Karpas-422 (cell line): ENCODE measurements around the gene VAC14. TPM values are rescaled to one million over a fixed set of nuclear protein-coding genes. Genes with fewer than 3 reads are reported as not detected.

Experiments used
- DNase-seq: peaks from one replicate; pipeline ENCODE4 v3.0.0-alpha.2; 2015
- H2AFZ ChIP-seq: fragments of 200-600 bp; sonication (generic); 2 replicates; pipeline ENCODE4 v1.6.1; 2014; ENCODE audit warnings: antibody characterized with exemption, low read length, mixed read lengths
- H3K27ac ChIP-seq: fragments of 200-600 bp; sonication (generic); 2 replicates; pipeline ENCODE4 v1.5.1; 2014; ENCODE audit warnings: mild to moderate bottlenecking, low read length, moderate library complexity
- H3K27me3 ChIP-seq: fragments of 200-600 bp; sonication (generic); 2 replicates; pipeline ENCODE4 v1.6.1; 2014; ENCODE audit warnings: low read length, mixed read lengths
- H3K36me3 ChIP-seq: fragments of 200-600 bp; sonication (generic); 2 replicates; pipeline ENCODE4 v1.6.1; 2014; ENCODE audit warnings: low read length, mixed read lengths; ENCODE audit not compliant: insufficient read depth
- H3K4me1 ChIP-seq: fragments of 200-600 bp; sonication (generic); 2 replicates; pipeline ENCODE4 v1.6.1; 2014; ENCODE audit warnings: mild to moderate bottlenecking, low read length, mixed read lengths
- H3K4me2 ChIP-seq: fragments of 200-600 bp; sonication (generic); 2 replicates; pipeline ENCODE4 v1.6.1; 2014; ENCODE audit warnings: low read length, low read depth, mild to moderate bottlenecking; ENCODE audit not compliant: poor library complexity, severe bottlenecking
- H3K4me3 ChIP-seq: fragments of 200-600 bp; sonication (generic); 2 replicates; pipeline ENCODE4 v1.5.1; 2014; ENCODE audit warnings: mild to moderate bottlenecking, antibody characterized with exemption, low read length, mixed read lengths
- H3K79me2 ChIP-seq: fragments of 200-600 bp; sonication (generic); 2 replicates; pipeline ENCODE4 v1.6.1; 2014; ENCODE audit warnings: mild to moderate bottlenecking, low read length, mixed read lengths
- H3K9ac ChIP-seq: fragments of 200-600 bp; sonication (generic); 2 replicates; pipeline ENCODE4 v1.6.0; 2014; ENCODE audit warnings: low read length
- H3K9me2 ChIP-seq: fragments of 200-600 bp; sonication (generic), shearing (Covaris generic); replicated peaks from 2 replicates; pipeline ENCODE4 v1.6.0; 2014; ENCODE audit warnings: mild to moderate bottlenecking, low read length, moderate library complexity; ENCODE audit not compliant: insufficient read depth
- H3K9me3 ChIP-seq: fragments of 300-700, 200-600 bp; sonication (generic); 2 replicates; pipeline ENCODE4 v1.6.1; 2014; ENCODE audit warnings: low read length, mixed read lengths
- H4K20me1 ChIP-seq: fragments of 200-600 bp; sonication (generic); 2 replicates; pipeline ENCODE4 v1.6.1; 2014; ENCODE audit warnings: mild to moderate bottlenecking, antibody characterized with exemption, low read length, low read depth; ENCODE audit not compliant: insufficient read depth
- total RNA-seq: library from RNA; depleted of rRNA; stranded (reverse); fragments of >200 nt; shearing (Covaris generic); gene quantifications from 2 replicates; pipeline ENCODE4 v1.2.3, GENCODE V29; 2014; ENCODE audit warnings: low replicate concordance

The VAC14 gene
- total RNA-seq, 1 experiment from 2014 or later, result 39.1 TPM

- H2AFZ ChIP-seq, result no peak overlapping the region
- no peaks in the 10 kb centered on the region for H3K79me2 ChIP-seq
- no peaks in the 10 kb centered on the region for H3K4me1 ChIP-seq
- H4K20me1 ChIP-seq, result no peaks in the 10 kb centered on the region
- no peaks in the 10 kb centered on the region for H3K9me3 ChIP-seq
- H3K4me3 ChIP-seq, result no peak overlapping the region
- no peak for DNase-seq
- no peak overlapping the region for H3K27ac ChIP-seq
- no peaks in the 10 kb centered on the region for H3K9me2 ChIP-seq
- H3K27me3 ChIP-seq, result no peaks in the 10 kb centered on the region
- H3K9ac ChIP-seq, result no peak overlapping the region
- 0 out of 2 replicates have a peak, but pooled peaks cover 6% of the 10 kb centered on the region for H3K36me3 ChIP-seq
- no peak overlapping the region for H3K4me2 ChIP-seq
Observed at GRCh38 chr16:70664325-70665112, 136.4 kb downstream of the VAC14 start.

DNA sequence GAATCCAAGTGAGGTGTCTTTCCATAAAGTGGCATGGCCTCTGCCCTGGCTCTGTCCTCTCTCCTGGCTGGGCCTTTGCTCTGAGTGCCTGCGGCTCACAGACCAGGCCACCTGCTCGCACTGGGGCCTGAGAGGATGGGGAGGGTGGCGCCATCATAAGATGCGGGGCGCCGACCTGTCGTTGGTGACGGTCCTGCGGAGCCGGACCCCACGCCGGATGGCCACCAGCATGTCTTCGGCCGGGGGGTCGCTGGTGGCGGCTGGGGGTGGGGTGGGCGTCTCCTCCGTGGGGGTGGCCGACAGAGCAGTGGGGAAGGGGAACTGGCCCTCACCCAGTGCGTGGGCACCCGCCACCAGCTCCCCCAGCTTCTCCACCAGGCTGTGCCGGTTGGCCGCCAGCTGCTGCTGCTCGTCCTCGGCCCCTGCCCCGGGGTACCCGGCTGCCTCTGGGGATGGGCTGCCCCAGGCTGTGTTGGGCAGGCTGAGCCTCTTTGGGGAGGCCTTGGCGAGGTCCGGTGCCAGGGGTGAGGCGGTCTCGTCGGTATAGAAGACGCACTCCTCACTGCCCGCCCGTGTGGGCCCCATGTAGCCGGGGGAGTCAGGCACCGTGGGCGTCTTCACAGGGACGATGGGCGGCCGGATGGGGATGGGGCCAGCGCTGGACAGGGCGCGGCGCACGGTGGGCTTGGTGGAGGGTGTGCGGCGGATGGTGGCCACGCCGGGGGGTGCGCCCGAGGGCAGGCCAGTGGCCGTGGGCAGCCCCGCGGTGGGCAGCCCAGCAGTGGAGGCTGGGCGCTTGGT, 137.2 kb downstream of the VAC14 start:
- Histone ChIP-seq H3K9me2 (no peaks in the 10 kb centered on the region), H3K9me3 (no peaks in the 10 kb centered on the region), H3K27me3 (no peaks in the 10 kb centered on the region), H4K20me1 (no peaks in the 10 kb centered on the region), H3K79me2 (no peaks in the 10 kb centered on the region), H3K4me2 (no peak overlapping the region), H3K9ac (no peak overlapping the region), H3K4me1 (no peaks in the 10 kb centered on the region), H3K36me3 (0 out of 2 replicates have a peak, but pooled peaks cover 6% of the 10 kb centered on the region), H2AFZ (no peak overlapping the region), H3K27ac (no peak overlapping the region), H3K4me3 (no peak overlapping the region)
- no peak for DNase-seq

- H3K27ac ChIP-seq, result no peak overlapping the region
- H2AFZ ChIP-seq, result no peak overlapping the region
- H3K4me1 ChIP-seq, result no peaks in the 10 kb centered on the region
- H3K79me2 ChIP-seq, result no peaks in the 10 kb centered on the region
- no peaks in the 10 kb centered on the region for H3K9me2 ChIP-seq
- no peak overlapping the region for H3K9ac ChIP-seq
- no peak for DNase-seq
- no peak overlapping the region for H3K4me3 ChIP-seq
- H4K20me1 ChIP-seq, result no peaks in the 10 kb centered on the region
- H3K4me2 ChIP-seq, result no peak overlapping the region
- H3K36me3 ChIP-seq, result 0 out of 2 replicates have a peak, but pooled peaks cover 3% of the 10 kb centered on the region
- no peaks in the 10 kb centered on the region for H3K27me3 ChIP-seq
- H3K9me3 ChIP-seq, result no peaks in the 10 kb centered on the region
Observed at GRCh38 chr16:70662991-70663523, 137.9 kb downstream of the VAC14 start.

GRCh38 chr16:70661918-70662641, 138.9 kb downstream of the VAC14 start:
- no peaks in the 10 kb centered on the region for H3K9me3 ChIP-seq
- H3K4me3 ChIP-seq, result no peak overlapping the region
- no peaks in the 10 kb centered on the region for H3K4me1 ChIP-seq
- no peaks in the 10 kb centered on the region for H3K9me2 ChIP-seq
- no peaks in the 10 kb centered on the region for H3K27me3 ChIP-seq
- H3K36me3 ChIP-seq, result 0 out of 2 replicates have a peak, but pooled peaks cover 3% of the 10 kb centered on the region
- H4K20me1 ChIP-seq, result no peaks in the 10 kb centered on the region
- no peak overlapping the region for H3K4me2 ChIP-seq
- no peak for DNase-seq
- H3K79me2 ChIP-seq, result no peaks in the 10 kb centered on the region
- H3K27ac ChIP-seq, result no peak overlapping the region
- no peak overlapping the region for H2AFZ ChIP-seq
- no peak overlapping the region for H3K9ac ChIP-seq

- H3K79me2 ChIP-seq, result no peaks in the 10 kb centered on the region
Observed at GRCh38 chr16:70661534-70661917, 139.4 kb downstream of the VAC14 start.

DNA sequence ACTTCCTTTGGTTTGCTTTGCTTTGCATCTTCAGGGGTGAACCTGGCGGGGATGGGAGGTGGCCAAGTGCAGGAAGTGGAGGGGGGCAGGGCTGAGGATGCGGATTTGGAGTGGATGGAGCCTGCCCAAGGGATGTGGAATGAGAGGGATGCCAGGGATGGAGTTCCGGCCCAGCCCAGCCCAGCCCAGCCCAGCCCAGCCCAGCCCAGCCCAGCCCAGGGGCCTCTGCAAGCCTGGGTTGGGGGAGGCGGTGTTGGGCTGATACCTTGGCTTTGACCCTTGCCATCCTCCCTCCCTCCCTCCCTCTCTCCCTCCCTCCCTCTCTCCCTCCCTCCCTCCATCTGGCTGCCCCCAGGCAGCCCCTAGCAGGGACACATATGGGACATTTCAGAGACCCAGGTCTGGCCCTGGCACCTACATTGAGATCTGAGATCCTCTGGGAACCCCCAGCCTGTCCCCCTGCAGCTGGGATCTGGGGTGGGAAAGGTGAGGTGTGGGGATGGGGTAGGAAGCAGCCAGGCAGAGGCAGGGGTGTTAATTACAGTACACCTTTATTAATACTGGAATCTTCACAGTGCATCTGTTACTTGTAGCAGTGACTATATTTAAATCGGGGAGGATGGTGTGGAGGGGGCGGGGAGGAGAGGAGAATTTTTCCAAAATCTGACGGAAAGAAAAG, 140.1 kb downstream of the VAC14 start:
- H3K27ac ChIP-seq, result no peak overlapping the region
- no peaks in the 10 kb centered on the region for H3K4me1 ChIP-seq
- no peak for DNase-seq
- no peak overlapping the region for H3K4me2 ChIP-seq
- no peak overlapping the region for H3K4me3 ChIP-seq
- no peak overlapping the region for H3K9ac ChIP-seq
- H4K20me1 ChIP-seq, result no peaks in the 10 kb centered on the region
- no peaks in the 10 kb centered on the region for H3K79me2 ChIP-seq
- H2AFZ ChIP-seq, result no peak overlapping the region
- no peaks in the 10 kb centered on the region for H3K36me3 ChIP-seq
- no peaks in the 10 kb centered on the region for H3K9me3 ChIP-seq
- H3K9me2 ChIP-seq, result no peaks in the 10 kb centered on the region
- H3K27me3 ChIP-seq, result no peaks in the 10 kb centered on the region

More at GRCh38 chr16:70661534-70661917, 139.4 kb downstream of the VAC14 start:
- Histone ChIP-seq H3K27ac (no peak overlapping the region), H3K4me3 (no peak overlapping the region), H3K4me2 (no peak overlapping the region), H3K9me3 (no peaks in the 10 kb centered on the region), H3K9me2 (no peaks in the 10 kb centered on the region), H4K20me1 (no peaks in the 10 kb centered on the region), H3K4me1 (no peaks in the 10 kb centered on the region), H3K9ac (no peak overlapping the region), H3K27me3 (no peaks in the 10 kb centered on the region), H2AFZ (no peak overlapping the region), H3K36me3 (0 out of 2 replicates have a peak, but pooled peaks cover 2% of the 10 kb centered on the region)
- DNase-seq, result no peak

DNA sequence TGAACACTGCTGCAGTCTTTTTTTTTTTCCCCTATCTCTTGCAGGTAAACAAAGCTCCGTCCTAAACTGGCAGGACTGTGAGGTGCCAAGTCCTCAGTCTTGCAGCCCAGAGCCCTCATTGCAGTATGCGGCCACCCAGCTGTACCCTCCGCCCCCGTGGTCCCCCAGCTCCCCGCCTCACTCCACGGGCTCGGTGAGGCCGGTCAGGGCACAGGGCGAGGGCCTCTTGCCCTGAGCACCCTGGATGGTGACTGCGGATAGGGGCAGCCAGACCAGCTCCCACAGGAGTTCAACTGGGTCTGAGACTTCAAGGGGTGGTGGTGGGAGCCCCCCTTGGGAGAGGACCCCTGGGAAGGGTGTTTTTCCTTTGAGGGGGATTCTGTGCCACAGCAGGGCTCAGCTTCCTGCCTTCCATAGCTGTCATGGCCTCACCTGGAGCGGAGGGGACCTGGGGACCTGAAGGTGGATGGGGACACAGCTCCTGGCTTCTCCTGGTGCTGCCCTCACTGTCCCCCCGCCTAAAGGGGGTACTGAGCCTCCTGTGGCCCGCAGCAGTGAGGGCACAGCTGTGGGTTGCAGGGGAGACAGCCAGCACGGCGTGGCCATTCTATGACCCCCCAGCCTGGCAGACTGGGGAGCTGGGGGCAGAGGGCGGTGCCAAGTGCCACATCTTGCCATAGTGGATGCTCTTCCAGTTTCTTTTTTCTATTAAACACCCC, 140.8 kb downstream of the VAC14 start:
- no peaks in the 10 kb centered on the region for H4K20me1 ChIP-seq
- H2AFZ ChIP-seq, result no peak overlapping the region
- DNase-seq, result no peak
- no peaks in the 10 kb centered on the region for H3K27me3 ChIP-seq
- H3K4me1 ChIP-seq, result no peaks in the 10 kb centered on the region
- no peaks in the 10 kb centered on the region for H3K79me2 ChIP-seq
- H3K9ac ChIP-seq, result no peak overlapping the region
- H3K4me2 ChIP-seq, result no peak overlapping the region
- no peaks in the 10 kb centered on the region for H3K9me3 ChIP-seq
- H3K27ac ChIP-seq, result no peak overlapping the region
- no peaks in the 10 kb centered on the region for H3K36me3 ChIP-seq
- H3K4me3 ChIP-seq, result no peak overlapping the region
- no peaks in the 10 kb centered on the region for H3K9me2 ChIP-seq
